ENCODE measurements around the gene OSER1.
"Not testable (repeated sequence)": the region's sequence is repeated elsewhere in the genome, so short reads cannot be mapped to it uniquely, and the experiment has no call there.

The OSER1 gene

DNA sequence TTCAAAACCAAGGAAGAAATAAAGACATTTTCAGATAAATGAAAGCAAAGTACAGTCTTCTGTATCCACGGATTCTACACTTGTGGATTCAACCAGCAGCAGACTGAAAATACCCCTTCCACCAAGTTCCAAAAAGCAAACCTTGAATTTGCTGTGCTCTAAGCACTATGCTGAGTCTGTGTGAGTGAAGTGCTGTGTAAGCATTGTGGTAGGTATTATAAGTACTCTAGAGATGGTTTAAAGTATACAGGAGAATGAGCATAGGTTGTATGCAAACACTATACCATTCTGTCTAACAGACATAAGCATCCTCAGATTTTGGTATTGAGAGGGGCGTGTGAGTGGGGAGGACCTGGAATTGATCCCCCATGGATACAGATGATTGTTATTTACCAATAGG lies 9.6 kb downstream of the OSER1 start:
- no peak for DNase-seq (ENCODE audit: low spot score)

DNA sequence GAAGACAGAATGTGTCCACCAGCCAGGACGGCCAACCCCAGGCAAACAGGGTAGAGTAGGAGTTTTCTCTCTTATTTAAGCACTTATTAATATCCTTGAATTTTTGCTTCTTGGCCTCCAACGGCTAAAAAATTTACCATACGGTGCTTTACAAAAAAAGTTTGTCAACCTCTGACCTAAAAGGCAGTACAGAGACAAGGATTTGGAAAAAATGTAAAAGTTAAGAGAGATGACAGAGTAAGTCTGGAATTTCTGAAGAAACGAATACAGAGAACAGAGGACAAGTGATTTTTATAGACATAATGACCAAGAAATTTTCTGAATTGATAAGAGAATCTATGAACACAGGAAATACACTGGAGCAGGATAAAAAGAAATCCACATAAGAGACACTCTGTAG lies 10.2 kb downstream of the OSER1 start:
- DNase-seq (ENCODE audit: low spot score), result no peak

DNA sequence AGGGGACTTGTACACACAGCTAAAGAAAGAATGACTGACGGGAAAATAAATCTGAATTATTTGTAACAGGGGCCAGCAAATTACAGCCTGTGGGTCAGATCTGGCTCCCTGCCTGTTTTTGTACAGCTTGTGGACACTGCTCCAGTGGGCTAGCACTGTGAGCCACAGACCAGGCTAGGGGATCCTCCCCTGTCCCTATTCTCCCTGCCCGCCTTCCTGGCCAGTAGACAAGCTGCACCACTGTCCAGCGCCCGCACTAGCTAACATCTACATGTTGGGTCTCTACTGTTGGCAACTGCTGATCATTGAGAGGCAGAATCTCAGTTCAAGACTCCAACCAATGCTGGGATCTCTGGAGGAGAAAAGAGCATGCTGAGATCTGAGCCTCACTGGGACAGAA lies 10.7 kb downstream of the OSER1 start:
- DNase-seq (ENCODE audit: low spot score), result no peak

DNA sequence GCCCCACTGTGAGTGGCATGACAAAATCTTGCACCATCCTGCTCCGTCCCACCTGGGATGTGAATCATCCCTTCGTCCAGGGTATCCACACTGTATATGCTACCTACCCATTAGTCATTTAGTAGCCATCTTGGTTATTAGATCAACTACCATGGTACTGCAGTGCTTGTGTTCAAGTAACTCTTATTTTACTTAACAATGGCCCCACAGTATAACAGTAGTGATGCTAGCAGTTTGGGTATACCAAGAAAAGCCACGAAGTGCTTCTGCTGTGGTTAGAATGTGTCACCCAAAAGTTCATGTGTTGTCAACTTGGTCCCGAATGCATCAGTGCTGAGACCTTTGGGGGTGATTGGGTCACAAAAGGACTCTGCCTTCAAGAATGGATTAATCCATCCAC lies 11.7 kb downstream of the OSER1 start:
- DNase-seq (ENCODE audit: low spot score), result no peak

DNA sequence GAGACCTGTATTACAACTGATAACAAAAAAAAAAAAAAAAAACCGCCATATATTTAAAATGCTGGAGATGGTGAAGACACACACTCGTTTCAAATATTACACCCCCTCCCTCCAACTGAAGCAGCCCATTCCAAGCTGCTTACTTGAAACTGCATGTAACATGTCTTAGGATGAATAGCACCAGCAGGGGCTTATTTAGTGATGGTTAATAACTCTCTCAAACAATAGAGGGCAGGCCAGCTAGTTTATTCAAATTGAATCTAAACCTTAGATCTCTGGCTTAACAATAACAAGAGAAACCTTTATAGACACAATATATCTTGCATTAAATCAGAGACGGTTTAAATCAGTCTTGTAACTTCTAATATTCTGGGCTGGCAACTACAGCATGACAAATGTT lies 14.3 kb downstream of the OSER1 start:
- DNase-seq (ENCODE audit: low spot score), result no peak

DNA sequence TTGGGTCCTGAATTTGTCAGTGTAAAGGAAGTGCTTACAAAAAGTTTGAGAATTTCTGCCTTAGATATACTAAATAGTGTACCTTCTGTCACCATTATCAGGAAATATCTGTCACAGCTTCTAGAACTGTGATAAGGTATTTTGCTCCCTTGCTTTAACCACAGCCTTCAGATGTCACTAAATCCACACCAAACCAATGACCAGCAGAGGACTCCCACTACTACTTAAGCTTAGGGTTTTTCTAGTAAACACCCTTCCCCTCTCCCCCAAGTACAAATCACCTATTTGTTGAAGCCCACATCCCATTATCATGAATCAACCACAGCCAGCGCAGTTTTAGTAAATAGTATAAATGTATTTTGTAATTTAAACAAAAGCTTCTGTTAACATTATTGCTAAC lies 15.0 kb downstream of the OSER1 start:
- no peak for DNase-seq (ENCODE audit: low spot score)

DNA sequence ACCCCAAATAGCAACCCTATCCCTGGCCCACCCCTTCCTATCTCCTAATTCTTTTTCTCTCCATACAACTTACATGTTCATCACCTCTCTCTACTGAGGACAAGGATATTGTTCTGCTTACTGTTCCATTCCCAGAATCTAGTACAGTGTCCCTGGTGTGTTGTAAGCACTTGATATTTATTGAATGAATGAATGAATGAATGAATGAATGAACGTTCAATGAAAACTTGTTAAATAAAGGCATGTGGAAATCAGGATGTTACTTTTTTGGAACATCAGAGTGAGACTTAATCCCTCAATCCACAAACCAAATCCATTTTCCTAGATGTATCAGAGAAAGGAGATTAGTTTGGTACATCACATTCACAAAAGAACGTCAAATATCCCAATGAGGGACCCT lies 16.8 kb downstream of the OSER1 start:
- DNase-seq (ENCODE audit: low spot score), result no peak

DNA sequence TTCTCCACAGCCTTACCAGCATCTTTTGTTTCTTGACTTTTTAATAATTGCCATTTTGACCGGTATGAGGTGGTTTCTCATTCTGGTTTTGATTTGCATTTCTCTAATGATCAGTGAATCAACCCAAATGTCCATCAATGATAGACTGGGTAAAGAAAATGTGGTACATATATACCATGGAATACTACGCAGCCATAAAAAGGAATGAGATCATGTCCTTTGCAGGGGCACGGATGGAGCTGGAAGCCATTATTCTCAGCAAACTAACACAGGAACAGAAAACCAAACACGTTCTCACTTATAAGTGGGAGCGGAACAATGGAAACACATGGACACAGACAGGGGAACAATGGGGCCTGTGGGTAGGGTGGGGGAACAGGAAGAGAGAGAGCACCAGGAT lies 18.9 kb downstream of the OSER1 start:
- DNase-seq (ENCODE audit: low spot score), result not testable (repeated sequence)

DNA sequence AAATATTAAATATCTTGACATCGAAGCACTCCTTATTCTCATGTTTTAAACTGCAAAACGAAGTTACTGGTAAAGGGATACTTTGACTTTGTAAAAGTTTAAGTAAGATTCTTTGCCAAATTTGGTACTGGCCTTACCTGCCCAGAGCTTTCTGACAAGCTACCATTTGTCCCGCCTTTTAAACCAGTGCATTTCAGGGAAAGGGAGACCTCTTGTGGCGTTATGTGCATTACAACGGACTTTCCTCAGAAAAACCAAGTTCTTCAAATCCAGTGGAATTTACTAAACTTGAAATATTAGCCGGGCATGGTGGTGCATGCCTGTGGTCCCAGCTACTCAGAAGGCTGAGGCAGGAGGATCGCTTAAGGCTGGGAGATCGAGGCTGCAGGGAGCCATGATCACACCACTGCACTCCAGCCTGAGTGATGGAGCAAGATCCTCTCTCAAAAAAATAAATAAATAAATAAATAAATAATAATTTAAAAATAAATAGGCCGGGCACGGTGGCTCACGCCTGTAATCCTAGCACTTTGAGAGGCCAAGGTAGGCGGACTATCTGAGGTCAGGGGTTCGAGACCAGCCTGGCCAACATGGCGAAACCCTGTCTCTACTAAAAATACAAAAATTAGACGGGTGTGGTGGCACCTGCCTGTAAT lies 20.2 kb downstream of the OSER1 start:
- DNase-seq (ENCODE audit: low spot score), result peak; percentile 62

DNA sequence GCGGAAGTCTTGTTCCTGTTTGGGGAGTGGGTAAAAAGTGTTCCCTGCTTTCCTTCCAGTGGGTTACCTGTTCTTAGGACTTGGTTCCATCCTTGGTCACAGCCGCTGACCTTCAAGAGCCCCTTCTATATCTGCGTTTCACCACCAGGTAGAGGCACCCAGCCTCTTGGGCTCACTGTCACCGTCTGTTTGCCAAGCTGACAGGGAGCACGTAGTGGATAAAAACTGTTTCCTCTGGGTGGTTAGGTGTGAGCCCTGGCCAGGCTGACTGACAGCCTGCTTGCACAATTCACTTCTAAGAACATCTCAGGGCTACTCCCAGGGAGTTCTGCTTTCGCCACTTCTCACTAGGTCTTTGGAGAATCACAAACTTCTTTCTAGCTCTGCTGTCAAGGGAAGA lies 21.8 kb downstream of the OSER1 start:
- no peak for DNase-seq (ENCODE audit: low spot score)

DNA sequence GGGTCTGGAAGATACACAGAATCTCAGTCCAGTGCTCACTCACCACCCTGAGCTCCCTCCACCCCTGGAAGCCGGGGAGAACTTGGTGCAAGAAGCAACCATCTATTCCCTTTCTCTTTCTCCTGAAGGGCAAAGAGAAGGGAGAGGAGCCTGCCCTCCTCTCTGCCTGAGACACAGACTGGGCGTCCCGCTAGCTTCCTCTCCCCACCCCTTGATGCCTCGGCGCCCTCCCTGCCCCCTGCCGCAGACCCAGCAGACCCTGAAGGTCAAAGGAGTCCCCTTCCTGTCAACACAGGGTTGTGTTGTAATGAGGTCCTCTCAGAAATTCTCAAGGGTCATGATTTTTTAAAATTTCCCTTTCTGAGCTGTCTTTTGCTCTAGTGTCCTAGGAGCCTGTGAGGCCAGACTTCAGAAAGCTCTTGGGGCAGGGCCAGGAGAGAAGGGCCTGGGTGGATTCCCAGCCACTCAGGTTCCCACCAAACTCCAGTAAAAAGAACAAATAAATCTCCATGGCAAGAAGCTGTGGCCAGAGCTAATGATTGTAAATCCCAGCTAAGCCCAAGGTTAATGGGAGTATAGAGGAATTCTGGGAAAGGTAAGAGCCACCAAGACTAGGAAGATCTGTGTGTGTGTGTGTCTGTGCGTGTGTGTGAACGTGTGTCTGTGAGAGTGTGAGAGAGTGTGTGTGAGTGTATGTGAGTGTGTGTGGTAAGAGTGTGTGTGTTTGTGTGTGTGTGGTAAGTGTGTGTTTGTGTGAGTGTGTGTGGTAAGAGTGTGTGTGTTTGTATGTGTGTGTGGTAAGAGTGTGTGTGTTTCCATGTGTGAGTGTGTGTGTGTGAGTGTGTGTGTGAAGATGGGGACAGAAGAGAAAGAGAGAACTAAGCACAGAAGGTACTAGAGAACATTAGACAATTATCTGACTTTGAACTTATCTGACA lies 22.5 kb downstream of the OSER1 start:
- DNase-seq (ENCODE audit: low spot score), result peak; percentile 47

DNA sequence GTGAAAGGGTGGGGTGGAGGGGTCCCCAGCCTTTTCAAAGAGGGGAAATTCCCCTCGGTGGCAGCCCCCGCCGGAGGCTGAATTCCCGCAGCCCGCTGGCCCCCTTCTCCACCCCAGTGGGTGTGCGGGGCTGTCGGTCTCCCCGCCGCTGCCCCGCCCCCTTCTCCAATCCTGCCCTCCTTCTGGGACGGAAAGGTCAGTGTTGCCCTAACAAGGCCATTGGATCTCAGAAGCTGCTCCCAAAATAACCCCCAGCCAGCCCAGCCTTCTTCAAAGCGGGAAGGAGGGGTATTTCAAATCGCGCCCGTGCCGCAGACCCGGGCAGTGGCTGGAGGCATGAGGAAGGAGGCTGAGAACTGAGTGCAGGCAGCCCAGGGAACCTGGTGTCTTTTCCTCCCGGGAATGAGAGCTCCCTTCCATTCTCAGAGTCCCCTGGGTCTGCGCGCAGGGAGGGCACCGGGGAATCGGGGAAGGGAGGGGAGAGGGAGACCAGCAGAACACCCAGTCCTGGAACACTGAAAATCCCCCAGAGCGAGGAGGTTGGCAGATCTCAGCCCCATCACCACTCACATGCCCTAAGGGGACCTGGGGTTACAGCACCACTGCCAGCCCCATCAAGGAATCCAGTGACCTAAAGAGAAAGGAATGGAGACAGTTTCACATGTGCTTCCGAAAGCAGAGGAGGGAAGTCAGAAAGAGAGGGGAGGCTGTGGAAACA lies 23.4 kb downstream of the OSER1 start, which contains the start of gene JPH2:
Gene JPH2, minus strand, starts transcription at position 135 of the 718 bp plus-strand sequence. CDS start 483 bp downstream, outside the sequence.
- DNase-seq (ENCODE audit: low spot score), result peak; percentile 90

DNA sequence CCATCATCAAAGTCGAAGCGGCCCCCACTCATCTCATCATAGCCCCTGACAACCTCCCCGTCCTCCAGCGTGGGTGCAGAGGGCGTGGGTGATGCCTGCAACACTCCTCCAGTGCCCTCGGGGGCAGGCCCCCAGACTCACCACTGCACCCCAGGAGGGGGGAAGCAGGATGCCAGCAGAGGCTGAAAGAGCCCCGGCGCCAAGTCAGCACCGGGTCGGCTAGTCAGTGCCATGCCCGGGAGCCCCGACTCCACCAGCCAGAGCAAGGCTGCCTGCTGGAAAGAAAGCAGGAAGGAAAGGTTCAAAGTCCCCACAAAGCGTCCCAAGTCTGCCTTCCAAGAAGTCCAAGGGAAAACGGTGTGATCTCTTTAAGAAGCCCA lies 23.9 kb downstream of the OSER1 start:
- DNase-seq (ENCODE audit: low spot score), result peak; percentile 16

DNA sequence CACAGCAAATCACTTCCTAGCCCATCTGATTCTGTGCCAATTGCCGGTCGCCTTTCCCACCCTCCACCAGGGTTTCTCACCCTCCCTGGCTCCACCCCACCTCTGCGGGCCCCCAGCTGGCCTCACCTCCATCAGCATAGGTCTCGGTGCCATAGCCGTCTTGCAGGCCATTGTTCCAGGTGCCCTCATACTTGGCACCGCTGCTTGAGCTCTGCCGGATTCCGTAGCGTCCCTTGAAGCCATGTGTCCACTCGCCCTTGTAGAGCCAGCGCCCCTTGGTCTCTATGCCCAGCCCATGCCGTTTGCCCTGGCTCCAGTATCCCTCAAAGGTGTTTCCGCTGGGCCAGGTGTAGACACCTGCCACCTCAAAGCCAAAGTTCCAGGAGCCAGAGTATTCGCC lies 24.4 kb downstream of the OSER1 start:
- no peak for DNase-seq (ENCODE audit: low spot score)

DNA sequence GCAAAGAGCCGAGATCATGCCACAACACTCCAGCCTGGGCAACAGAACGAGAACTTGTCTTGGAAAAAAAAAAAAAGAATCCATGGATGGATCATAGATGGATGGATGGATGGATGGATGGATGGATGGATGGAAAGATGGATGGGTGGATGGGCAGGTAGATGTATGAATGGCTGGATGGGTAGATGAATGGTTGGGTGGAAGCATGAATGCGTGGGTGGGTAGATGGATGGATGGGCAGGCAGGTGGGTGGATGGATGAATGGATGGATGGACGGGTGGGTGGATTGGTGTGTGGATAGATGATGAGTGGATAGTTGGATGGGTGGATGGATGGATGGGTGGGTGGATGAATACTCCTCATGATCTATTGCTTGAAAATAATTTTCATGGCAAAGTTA lies 25.0 kb downstream of the OSER1 start:
- no peak for DNase-seq (ENCODE audit: low spot score)

DNA sequence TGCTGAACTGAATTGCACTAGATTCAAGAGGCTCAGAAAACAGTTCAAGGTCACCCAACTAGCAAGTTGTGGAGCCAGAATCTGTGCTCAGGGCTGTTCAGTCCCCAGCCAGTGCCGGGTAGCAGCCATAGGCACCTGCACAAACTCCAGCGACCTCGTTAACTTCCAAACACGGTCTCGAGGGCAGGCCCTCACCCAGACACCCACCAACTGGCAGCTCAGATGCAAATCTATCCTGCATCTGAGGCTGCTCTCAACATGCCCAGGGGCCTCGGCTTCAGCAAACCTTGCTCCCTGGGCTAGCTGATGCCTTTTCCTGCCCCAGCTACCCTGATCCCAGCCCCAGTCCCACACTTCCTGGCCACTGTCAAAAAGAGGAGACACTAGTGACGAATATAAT lies 27.3 kb downstream of the OSER1 start:
- no peak for DNase-seq (ENCODE audit: low spot score)

DNA sequence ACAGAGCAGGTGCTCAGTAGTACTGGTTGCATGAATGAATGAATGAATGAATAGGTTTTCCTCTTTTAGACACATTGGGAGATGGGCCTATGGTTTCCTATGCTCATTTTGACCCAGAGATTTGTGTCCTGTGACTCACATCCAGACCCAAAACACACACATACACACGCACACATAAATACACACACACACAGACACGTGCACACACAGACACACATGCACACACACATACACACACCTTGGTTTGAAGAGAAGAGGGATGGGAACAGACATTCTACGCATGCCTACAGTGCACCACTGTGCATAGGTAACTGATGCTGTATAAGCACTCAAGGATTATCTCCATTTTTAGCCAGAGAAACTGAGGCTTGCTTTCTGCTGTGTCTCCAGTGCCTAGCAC lies 27.7 kb downstream of the OSER1 start:
- no peak for DNase-seq (ENCODE audit: low spot score)

DNA sequence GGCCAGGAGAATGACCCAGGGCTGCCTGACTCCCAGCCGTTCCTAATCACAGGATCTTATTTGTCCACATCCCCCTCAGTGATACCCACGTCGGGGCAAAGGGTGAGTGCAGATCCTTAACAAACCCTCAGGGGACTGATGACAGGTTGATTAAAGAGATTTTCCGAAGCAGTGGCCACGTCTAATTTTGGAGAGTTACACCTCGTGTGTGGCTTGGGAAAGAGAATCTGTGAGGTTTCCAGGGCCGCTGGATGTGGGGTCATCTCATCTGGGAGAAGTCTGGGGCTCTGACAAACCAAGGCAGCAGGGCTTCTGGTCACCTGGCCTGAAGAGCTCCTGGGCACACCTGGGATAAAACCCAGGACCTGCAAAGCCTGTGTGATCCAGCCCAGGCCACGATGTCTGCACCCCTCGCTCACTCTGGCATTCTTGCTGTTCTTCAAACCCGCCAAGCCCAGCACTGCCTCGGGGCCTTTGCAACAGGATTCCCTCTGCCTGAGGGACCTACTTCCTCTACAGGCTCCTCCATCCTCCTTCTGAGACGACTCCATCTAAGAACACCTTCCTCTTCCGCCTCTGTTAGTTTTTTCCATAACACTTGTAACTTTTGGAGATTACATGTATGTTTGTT lies 28.3 kb downstream of the OSER1 start:
- no peak for DNase-seq (ENCODE audit: low spot score)

DNA sequence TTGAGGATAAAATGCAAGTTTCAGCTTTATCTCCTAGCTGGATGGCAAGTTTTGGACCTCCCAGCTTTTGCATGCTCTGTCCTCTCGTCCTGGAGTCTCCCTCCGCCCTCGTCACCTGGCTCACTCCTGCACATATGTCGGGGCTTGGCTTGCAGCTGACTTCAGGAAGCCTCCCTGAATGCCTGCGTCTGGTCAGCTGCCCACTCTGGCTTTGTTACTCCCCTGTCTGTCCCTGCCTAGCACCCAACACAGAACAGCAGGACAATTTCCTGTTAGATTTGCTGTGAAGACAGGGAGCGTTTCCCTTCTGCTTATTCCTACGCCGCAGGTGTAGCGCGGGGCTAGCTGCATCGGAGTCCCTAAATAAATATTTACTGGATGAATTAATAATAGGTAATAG lies 29.0 kb downstream of the OSER1 start:
- no peak for DNase-seq (ENCODE audit: low spot score)

DNA sequence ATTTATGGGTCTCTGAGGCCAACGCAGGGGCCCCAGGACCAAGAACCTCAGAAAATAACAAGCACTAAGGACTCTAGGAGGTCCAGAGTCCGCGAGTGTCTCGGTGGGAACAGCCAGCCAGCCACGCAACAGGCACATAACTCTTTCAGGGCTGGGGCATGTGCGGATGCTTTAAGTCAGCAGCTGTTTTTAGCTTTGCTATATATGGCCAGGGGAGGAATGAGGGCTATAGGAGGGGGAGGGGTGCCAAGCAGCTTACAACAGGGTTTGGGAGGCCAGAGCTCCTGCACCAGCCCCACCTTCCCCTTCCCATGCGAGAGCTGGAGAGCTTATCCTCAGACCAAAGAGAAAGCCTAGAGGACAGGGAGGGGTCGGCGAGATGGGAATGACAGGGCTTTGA lies 29.8 kb downstream of the OSER1 start:
- DNase-seq (ENCODE audit: low spot score), result peak; percentile 26

DNA sequence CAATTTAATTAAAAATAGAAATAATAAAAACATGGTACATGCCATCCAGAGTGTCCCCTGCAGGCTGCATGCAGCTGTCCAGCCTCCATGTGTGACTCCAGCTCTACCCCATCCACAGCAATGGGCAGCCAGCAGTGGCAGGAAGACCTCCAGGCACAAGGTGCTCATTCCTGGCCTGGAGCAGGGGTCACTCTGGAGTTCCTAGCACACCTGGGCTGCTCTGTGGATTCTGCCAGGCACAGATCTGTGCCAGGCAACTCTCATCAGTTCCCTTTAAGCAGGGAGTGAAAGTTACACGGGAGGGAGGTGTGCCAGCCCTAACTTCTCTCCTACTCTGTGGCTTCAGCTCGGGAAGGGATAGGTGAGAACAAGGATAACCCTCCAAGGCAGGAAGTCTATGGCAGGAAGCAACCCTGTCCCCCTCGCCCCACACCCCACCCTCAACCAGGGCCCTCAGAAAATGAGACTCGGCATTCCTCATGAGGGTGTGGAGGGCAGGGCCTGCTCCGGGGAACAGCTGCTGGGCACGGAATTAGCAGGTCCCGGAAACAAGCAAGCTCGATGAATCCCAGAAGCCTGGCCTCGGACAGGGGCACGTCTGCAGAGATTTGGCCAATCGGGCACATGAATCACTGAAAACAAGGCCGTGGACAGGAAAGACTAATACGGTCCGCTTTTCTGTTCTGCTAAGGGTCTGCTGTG lies 33.6 kb downstream of the OSER1 start:
- DNase-seq (ENCODE audit: low spot score), result peak; percentile 67
